ENCODE results near the gene TRIM2. TPM values are rescaled to one million over a fixed set of nuclear protein-coding genes. Genes with fewer than 3 reads are reported as not detected.

The TRIM2 gene
- total RNA-seq, 1 experiment from 2014 or later, result 41.4 TPM

DNA sequence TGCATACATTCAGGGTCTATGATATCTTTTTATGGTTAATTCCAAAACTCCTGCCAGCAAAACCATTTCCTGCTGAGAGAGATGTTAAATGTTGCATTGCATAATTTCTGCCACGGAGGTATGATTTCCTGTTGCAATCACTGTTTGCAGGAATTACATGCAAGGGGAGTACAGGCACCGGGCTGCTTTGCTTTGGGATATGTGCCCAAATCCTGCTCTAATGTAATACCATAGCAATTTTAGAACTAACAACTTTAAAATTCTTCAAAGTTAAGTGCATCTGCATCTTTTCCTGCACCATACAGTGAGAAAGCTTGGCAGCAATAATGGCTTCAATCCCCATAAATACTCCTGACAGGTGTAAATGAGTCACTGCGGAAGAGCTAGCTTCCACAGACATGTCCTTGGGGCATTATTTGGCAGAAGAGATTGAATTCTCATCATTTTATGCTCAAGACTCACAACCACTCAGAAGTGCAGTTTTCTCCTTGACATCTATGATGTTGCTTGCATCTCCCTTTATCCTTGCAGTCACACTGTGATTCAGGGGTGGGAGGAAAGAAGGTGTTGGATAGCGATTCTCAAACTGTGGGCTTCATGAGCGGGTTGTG lies 29.6 kb downstream of the TRIM2 start (continued):
- no peak for TF ChIP-seq REST (IDR thresholded peaks at IDR 0.05; ENCODE audit: low read depth)
- 0 out of 2 replicates have a peak, but pooled peaks have one; percentile 51 for TF ChIP-seq SRF (IDR thresholded peaks at IDR 0.05; ENCODE audit: low read depth)

DNA sequence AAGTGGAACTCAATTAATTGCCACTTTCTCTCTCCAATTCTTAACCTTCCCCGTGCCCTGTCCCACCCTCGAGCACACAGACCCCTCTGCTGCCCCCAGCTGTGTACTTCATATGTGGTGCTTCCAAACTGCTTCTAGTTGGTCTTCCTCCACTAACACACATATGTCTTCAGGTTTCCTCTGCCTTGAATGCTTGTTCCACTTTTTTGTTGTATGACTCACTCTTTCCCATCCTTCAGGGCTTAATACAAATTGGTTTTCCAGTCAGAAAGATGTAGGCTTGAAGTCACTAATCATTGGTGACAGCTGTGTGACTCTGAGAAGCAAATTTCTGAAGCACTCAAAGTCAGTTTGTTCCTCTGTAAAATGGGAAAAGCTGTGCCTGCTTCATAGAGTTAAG lies 30.6 kb downstream of the TRIM2 start:
- POLR2A ChIA-PET, result no interaction called here

More for the DNA sequence above, 30.6 kb downstream of the TRIM2 start:
- Histone ChIP-seq H2AFZ (ENCODE audit: low read depth, low read length, poor library complexity, severe bottlenecking) (no peak overlapping the region), H3K4me3 (replicated peaks in 1 of 2; ENCODE audit: low read depth in 1 of 2, low read length in 2 of 2) (no peak overlapping the region), H3K79me2 (ENCODE audit: insufficient read depth, low read length) (no peaks in the 10 kb centered on the region), H3K4me1 (ENCODE audit: control insufficient read depth in 1 of 2, insufficient read depth in 2 of 2, low read length in 2 of 2) (peaks cover 33 to 35% of the 10 kb centered on the region in 2 experiments), H3K9me2 (ENCODE audit: insufficient read depth) (no peaks in the 10 kb centered on the region), H3K9ac (ENCODE audit: low read length) (no peak overlapping the region), H3K9me3 (ENCODE audit: control insufficient read depth in 1 of 2, insufficient read depth in 1 of 2, low read depth in 1 of 2, low read length in 2 of 2) (no peaks in the 10 kb centered on the region), H3K27ac (ENCODE audit: low read depth, low read length) (peak overlapping the region; percentile 63; the same call in 1 of the 2 replicates), H3K36me3 (ENCODE audit: control insufficient read depth in 1 of 2, insufficient read depth in 2 of 2, low read length in 2 of 2) (no peaks in the 10 kb centered on the region), H4K20me1 (ENCODE audit: insufficient read depth) (no peaks in the 10 kb centered on the region), H3K4me2 (ENCODE audit: low read length) (peak overlapping the region; percentile 58), H3K27me3 (ENCODE audit: insufficient read depth, low read length) (no peaks in the 10 kb centered on the region)
- TF ChIP-seq SP1 (IDR thresholded peaks at IDR 0.05; ENCODE audit: low read depth), result peak; percentile 46
- no peak for TF ChIP-seq CTCF (IDR thresholded peaks at IDR 0.05 in 2 of 3, conservative IDR thresholded peaks at IDR 0.05 in 1 of 3; ENCODE audit: borderline replicate concordance in 1 of 3, insufficient read depth in 1 of 3, low read depth in 2 of 3, low read length in 2 of 3)
- peak; percentile 28; the same call in 1 of the 2 replicates for TF ChIP-seq CBX3 (IDR thresholded peaks at IDR 0.05; ENCODE audit: low read depth)
- peak; percentile 81 for TF ChIP-seq JUND (IDR thresholded peaks at IDR 0.05)
- peak; percentile 80 for TF ChIP-seq FOSL1 (IDR thresholded peaks at IDR 0.05; ENCODE audit: low read depth)
- CTCF ChIA-PET, result no interaction called here
- peak; percentile 56 for DNase-seq (ENCODE audit: low read depth, low spot score)
- intact Hi-C loops (cut with micrococcal nuclease), result no loop called here
- peak; percentile 9; the same call in 1 of the 2 replicates for ATAC-seq
- BruUV-seq (replicated peaks), result no TSS peak
- RAD21 ChIA-PET (ENCODE audit: low non-redundant PET in 1 of 2, low total read pairs in 2 of 2, uncharacterized antibody in 2 of 2, unreplicated experiment in 2 of 2), result interaction anchor here in 1 of 2 experiments (1.6 kb wide), 1 partner anchor 31 kb away, joined by 3 read pairs; the partner anchor contains the start of gene TRIM2

Measured in HCT116 (cell line).